ENCODE measurements around the gene CHST11.
"Not testable (repeated sequence)": the region's sequence is repeated elsewhere in the genome, so short reads cannot be mapped to it uniquely, and the experiment has no call there.

CHST11 gene

GRCh38 chr12:104604070-104604994 lies 147.6 kb downstream of the CHST11 start:
- peak; percentile 63 for DNase-seq (ENCODE audit: low spot score)

- DNase-seq (ENCODE audit: low spot score), result no peak
Observed at GRCh38 chr12:104604995-104605675, 148.4 kb downstream of the CHST11 start.

- no peak for DNase-seq (ENCODE audit: low spot score)
Observed at GRCh38 chr12:104605685-104606084, 148.9 kb downstream of the CHST11 start.

- no peak for DNase-seq (ENCODE audit: low spot score)
Observed at GRCh38 chr12:104608998-104609397, 152.2 kb downstream of the CHST11 start.

GRCh38 chr12:104609445-104609844 lies 152.7 kb downstream of the CHST11 start:
- no peak for DNase-seq (ENCODE audit: low spot score)

- no peak for DNase-seq (ENCODE audit: low spot score)
Observed at GRCh38 chr12:104610513-104611235, 153.9 kb downstream of the CHST11 start.

GRCh38 chr12:104611671-104612070 lies 154.9 kb downstream of the CHST11 start:
- DNase-seq (ENCODE audit: low spot score), result no peak

- DNase-seq (ENCODE audit: low spot score), result not testable (repeated sequence)
Observed at GRCh38 chr12:104613372-104613771, 156.6 kb downstream of the CHST11 start.

GRCh38 chr12:104615048-104615561 lies 158.4 kb downstream of the CHST11 start:
- DNase-seq (ENCODE audit: low spot score), result no peak

GRCh38 chr12:104618691-104619090 lies 161.9 kb downstream of the CHST11 start:
- DNase-seq (ENCODE audit: low spot score), result no peak

GRCh38 chr12:104619305-104619704 lies 162.6 kb downstream of the CHST11 start:
- DNase-seq (ENCODE audit: low spot score), result no peak

- DNase-seq (ENCODE audit: low spot score), result no peak
Observed at GRCh38 chr12:104620837-104621531, 164.2 kb downstream of the CHST11 start.

GRCh38 chr12:104622928-104623327 lies 166.2 kb downstream of the CHST11 start:
- DNase-seq (ENCODE audit: low spot score), result no peak

- no peak for DNase-seq (ENCODE audit: low spot score)
Observed at GRCh38 chr12:104623883-104624282, 167.1 kb downstream of the CHST11 start.

GRCh38 chr12:104624529-104624928 lies 167.8 kb downstream of the CHST11 start:
- no peak for DNase-seq (ENCODE audit: low spot score)

GRCh38 chr12:104626069-104626837 lies 169.5 kb downstream of the CHST11 start:
- no peak for DNase-seq (ENCODE audit: low spot score)

- no peak for DNase-seq (ENCODE audit: low spot score)
Observed at GRCh38 chr12:104627231-104627989, 170.7 kb downstream of the CHST11 start.

GRCh38 chr12:104627990-104628830 lies 171.5 kb downstream of the CHST11 start:
- DNase-seq (ENCODE audit: low spot score), result no peak

GRCh38 chr12:104628831-104629135 lies 172.0 kb downstream of the CHST11 start:
- DNase-seq (ENCODE audit: low spot score), result no peak
